ENCODE measurements around the gene RASGRF1.

Gene RASGRF1

GRCh38 chr15:78944202-78944625, 146.4 kb downstream of the RASGRF1 start:
- no peak overlapping the region for H3K27ac ChIP-seq (replicated peaks)
- no peak for TF ChIP-seq REST (IDR thresholded peaks at IDR 0.05; ENCODE audit: insufficient replicate concordance, low read depth)
- no peak for TF ChIP-seq GABPA (IDR thresholded peaks at IDR 0.05; ENCODE audit: low read depth)
- no peak for TF ChIP-seq CTCF (IDR thresholded peaks at IDR 0.05; ENCODE audit: insufficient read depth, low read length)
- TF ChIP-seq SPI1 (IDR thresholded peaks at IDR 0.05; ENCODE audit: borderline replicate concordance, low read depth), result no peak
- no peak for TF ChIP-seq POLR2AphosphoS5 (IDR thresholded peaks at IDR 0.05; ENCODE audit: low read depth)
- no peak for DNase-seq (ENCODE audit: low read depth in 1 of 2, low spot score in 1 of 2)
- peak overlapping the region; percentile 38 for H3K4me3 ChIP-seq (replicated peaks; ENCODE audit: insufficient read depth, low read length)
- peaks cover 16% of the 10 kb centered on the region for H3K27me3 ChIP-seq (ENCODE audit: insufficient read depth, poor library complexity, severe bottlenecking)

GRCh38 chr15:78943692-78944091, 146.9 kb downstream of the RASGRF1 start:
- no peak for TF ChIP-seq GABPA (IDR thresholded peaks at IDR 0.05; ENCODE audit: low read depth)
- TF ChIP-seq REST (IDR thresholded peaks at IDR 0.05; ENCODE audit: insufficient replicate concordance, low read depth), result no peak
- TF ChIP-seq CTCF (IDR thresholded peaks at IDR 0.05; ENCODE audit: insufficient read depth, low read length), result no peak
- no peak for TF ChIP-seq POLR2AphosphoS5 (IDR thresholded peaks at IDR 0.05; ENCODE audit: low read depth)
- no peak for TF ChIP-seq SPI1 (IDR thresholded peaks at IDR 0.05; ENCODE audit: borderline replicate concordance, low read depth)
- Histone ChIP-seq H3K27me3 (ENCODE audit: insufficient read depth, poor library complexity, severe bottlenecking) (peaks cover 16% of the 10 kb centered on the region), H3K4me3 (replicated peaks; ENCODE audit: insufficient read depth, low read length) (no peak overlapping the region), H3K27ac (replicated peaks) (no peak overlapping the region)
- DNase-seq (ENCODE audit: low read depth in 1 of 2, low spot score in 1 of 2), result no peak

GRCh38 chr15:78942741-78943140, 147.8 kb downstream of the RASGRF1 start:
- DNase-seq (ENCODE audit: low read depth in 1 of 2, low spot score in 1 of 2), result no peak
- no peak for TF ChIP-seq GABPA (IDR thresholded peaks at IDR 0.05; ENCODE audit: low read depth)
- no peak for TF ChIP-seq REST (IDR thresholded peaks at IDR 0.05; ENCODE audit: insufficient replicate concordance, low read depth)
- TF ChIP-seq SPI1 (IDR thresholded peaks at IDR 0.05; ENCODE audit: borderline replicate concordance, low read depth), result no peak
- Histone ChIP-seq H3K27ac (replicated peaks) (no peak overlapping the region), H3K27me3 (ENCODE audit: insufficient read depth, poor library complexity, severe bottlenecking) (peaks cover 16% of the 10 kb centered on the region), H3K4me3 (replicated peaks; ENCODE audit: insufficient read depth, low read length) (no peak overlapping the region)
